ENCODE results near the gene KRTAP10-2.

Gene KRTAP10-2

DNA sequence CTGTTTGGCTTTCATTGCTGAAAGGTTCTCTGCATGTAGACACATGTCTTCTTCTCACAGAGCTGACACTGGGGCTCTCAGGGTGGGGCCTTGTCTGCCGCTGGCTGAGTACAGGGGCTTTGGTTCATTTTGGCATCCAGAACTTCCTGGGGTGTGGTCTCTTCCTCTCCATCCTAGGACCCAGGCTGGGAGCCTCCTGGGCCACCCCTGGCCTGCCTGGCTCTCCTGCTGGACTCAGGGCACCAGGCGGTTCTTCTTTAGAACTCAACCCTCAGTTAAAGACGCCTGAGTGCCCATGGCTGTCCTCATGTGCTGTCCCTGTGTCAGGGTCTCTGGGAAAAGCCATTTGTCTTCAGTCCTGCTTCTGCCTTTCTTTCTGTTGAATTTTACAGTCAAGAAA lies 34.6 kb upstream of the KRTAP10-2 start:
- Histone ChIP-seq H4K20me1 (ENCODE audit: low read depth, low read length) (no peaks in the 10 kb centered on the region), H3K4me2 (ENCODE audit: low read depth, low read length, poor library complexity, severe bottlenecking) (no peak overlapping the region), H3K36me3 (ENCODE audit: low read length) (no peaks in the 10 kb centered on the region), H3K79me2 (ENCODE audit: insufficient read depth, low read length) (no peaks in the 10 kb centered on the region), H3K27ac (ENCODE audit: low read depth, low read length) (no peak overlapping the region), H3K27me3 (ENCODE audit: low read length) (no peaks in the 10 kb centered on the region), H3F3A (ENCODE audit: insufficient read depth) (no peaks in the 10 kb centered on the region), H3K9ac (ENCODE audit: low read length) (no peak overlapping the region), H3K9me3 (ENCODE audit: insufficient read depth, low read length) (peaks cover 10% of the 10 kb centered on the region; the same call in 1 of the 2 replicates), H3K4me3 (ENCODE audit: insufficient read depth, low read length, poor library complexity, severe bottlenecking) (no peak overlapping the region), H3K9me2 (replicated peaks; ENCODE audit: insufficient read depth, low read length) (no peaks in the 10 kb centered on the region), H2AFZ (ENCODE audit: low read depth, low read length, severe bottlenecking) (no peak overlapping the region)
- TF ChIP-seq EZH2phosphoT487 (conservative IDR thresholded peaks at IDR 0.05; ENCODE audit: low read length) = no peak
- TF ChIP-seq, protein P1, sequence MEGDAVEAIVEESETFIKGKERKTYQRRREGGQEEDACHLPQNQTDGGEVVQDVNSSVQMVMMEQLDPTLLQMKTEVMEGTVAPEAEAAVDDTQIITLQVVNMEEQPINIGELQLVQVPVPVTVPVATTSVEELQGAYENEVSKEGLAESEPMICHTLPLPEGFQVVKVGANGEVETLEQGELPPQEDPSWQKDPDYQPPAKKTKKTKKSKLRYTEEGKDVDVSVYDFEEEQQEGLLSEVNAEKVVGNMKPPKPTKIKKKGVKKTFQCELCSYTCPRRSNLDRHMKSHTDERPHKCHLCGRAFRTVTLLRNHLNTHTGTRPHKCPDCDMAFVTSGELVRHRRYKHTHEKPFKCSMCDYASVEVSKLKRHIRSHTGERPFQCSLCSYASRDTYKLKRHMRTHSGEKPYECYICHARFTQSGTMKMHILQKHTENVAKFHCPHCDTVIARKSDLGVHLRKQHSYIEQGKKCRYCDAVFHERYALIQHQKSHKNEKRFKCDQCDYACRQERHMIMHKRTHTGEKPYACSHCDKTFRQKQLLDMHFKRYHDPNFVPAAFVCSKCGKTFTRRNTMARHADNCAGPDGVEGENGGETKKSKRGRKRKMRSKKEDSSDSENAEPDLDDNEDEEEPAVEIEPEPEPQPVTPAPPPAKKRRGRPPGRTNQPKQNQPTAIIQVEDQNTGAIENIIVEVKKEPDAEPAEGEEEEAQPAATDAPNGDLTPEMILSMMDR (IDR thresholded peaks at IDR 0.05; ENCODE audit: insufficient read depth, low read length, poor library complexity, severe bottlenecking) = no peak

DNA sequence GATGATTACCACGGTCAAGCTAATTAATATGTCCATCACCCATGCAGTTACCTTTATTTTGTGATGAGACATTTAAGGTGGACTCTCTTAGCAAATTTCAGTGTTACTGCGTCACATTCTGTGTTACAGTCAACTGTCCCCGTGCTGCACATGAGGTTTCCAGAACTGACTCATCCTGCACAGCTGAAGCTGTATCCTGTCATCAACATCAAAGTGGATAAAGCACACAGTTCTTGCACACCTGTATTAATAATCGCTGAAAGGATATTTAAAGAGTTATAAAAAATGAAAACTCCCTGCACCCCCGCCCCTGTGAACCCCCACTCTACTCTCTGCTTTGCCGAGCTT lies 32.5 kb upstream of the KRTAP10-2 start:
- H3K9ac ChIP-seq (ENCODE audit: low read length) = no peak overlapping the region
- peaks cover 10% of the 10 kb centered on the region; the same call in 1 of the 2 replicates for H3K9me3 ChIP-seq (ENCODE audit: insufficient read depth, low read length)
- H3K4me2 ChIP-seq (ENCODE audit: low read depth, low read length, poor library complexity, severe bottlenecking) = no peak overlapping the region
- H4K20me1 ChIP-seq (ENCODE audit: low read depth, low read length) = no peaks in the 10 kb centered on the region
- H3K27ac ChIP-seq (ENCODE audit: low read depth, low read length) = no peak overlapping the region
- no peaks in the 10 kb centered on the region for H3K79me2 ChIP-seq (ENCODE audit: insufficient read depth, low read length)
- no peaks in the 10 kb centered on the region for H3F3A ChIP-seq (ENCODE audit: insufficient read depth)
- no peaks in the 10 kb centered on the region for H3K27me3 ChIP-seq (ENCODE audit: low read length)
- H3K4me3 ChIP-seq (ENCODE audit: insufficient read depth, low read length, poor library complexity, severe bottlenecking) = no peak overlapping the region
- no peak overlapping the region for H2AFZ ChIP-seq (ENCODE audit: low read depth, low read length, severe bottlenecking)
- H3K36me3 ChIP-seq (ENCODE audit: low read length) = no peaks in the 10 kb centered on the region
- no peak for TF ChIP-seq EZH2phosphoT487 (conservative IDR thresholded peaks at IDR 0.05; ENCODE audit: low read length)
- TF ChIP-seq, protein P1 (IDR thresholded peaks at IDR 0.05; ENCODE audit: insufficient read depth, low read length, poor library complexity, severe bottlenecking) = no peak
- no peaks in the 10 kb centered on the region for H3K9me2 ChIP-seq (replicated peaks; ENCODE audit: insufficient read depth, low read length)

DNA sequence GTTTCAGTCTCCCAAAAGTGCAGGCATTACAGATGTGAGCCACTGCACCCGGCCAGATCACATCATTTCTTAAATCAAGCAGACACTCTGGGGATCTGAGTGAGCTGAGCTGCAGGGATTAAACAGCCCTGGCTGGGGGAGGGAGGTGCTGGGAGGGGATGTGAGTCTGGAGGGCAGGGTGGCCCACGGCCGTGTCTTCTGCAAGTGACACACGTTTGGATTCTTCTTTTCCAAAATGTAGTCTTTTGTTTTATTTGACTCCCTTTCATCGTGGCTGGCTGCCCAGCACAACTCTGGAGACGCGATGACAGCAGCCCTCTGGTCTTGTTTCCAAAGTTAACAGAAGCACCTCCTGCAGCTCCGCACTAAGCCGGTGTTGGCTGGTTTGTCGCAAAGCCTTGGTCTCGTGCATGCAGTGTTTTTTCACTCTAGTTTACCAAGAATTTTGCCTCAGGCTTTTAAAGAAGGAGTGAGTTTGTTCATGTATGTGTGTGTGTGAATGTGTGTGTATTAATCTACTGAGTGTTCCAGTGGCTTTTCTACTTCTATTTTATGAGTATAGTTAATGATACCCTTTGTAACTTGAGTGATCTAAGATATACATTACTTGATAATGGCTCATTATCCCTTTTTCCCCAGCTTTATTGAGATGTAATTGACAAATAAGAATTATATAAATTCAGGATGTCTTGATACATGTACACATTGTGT lies 31.9 kb upstream of the KRTAP10-2 start:
- Histone ChIP-seq H3K4me3 (ENCODE audit: insufficient read depth, low read length, poor library complexity, severe bottlenecking) (no peak overlapping the region), H3K4me2 (ENCODE audit: low read depth, low read length, poor library complexity, severe bottlenecking) (no peak overlapping the region), H3K9ac (ENCODE audit: low read length) (no peak overlapping the region), H3K9me2 (replicated peaks; ENCODE audit: insufficient read depth, low read length) (no peaks in the 10 kb centered on the region), H3K9me3 (ENCODE audit: insufficient read depth, low read length) (peaks cover 10% of the 10 kb centered on the region; the same call in 1 of the 2 replicates), H3K27ac (ENCODE audit: low read depth, low read length) (no peak overlapping the region), H2AFZ (ENCODE audit: low read depth, low read length, severe bottlenecking) (no peak overlapping the region), H3F3A (ENCODE audit: insufficient read depth) (no peaks in the 10 kb centered on the region), H3K36me3 (ENCODE audit: low read length) (no peaks in the 10 kb centered on the region), H3K27me3 (ENCODE audit: low read length) (no peaks in the 10 kb centered on the region), H3K79me2 (ENCODE audit: insufficient read depth, low read length) (no peaks in the 10 kb centered on the region), H4K20me1 (ENCODE audit: low read depth, low read length) (no peaks in the 10 kb centered on the region)
- TF ChIP-seq EZH2phosphoT487 (conservative IDR thresholded peaks at IDR 0.05; ENCODE audit: low read length) = no peak

DNA sequence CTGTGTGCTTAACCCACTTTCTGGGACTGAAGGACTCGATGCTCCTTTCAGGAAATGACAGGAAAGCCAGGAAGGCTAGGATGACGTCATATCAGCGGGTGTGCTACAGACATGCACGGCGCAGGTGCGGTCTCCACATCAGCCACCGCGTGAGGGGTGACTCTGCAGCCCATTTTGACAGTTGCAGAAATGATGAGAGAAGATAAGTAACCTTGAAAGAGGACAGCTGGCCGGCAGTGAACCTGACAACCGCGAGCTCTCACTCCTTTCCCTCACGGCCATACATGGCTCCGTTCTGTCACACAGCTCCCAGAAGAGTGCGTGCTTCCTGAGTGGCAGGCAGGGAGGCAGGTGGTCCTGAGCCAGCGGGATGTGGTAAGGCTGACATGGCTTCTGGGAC lies 30.8 kb upstream of the KRTAP10-2 start:
- no peak overlapping the region for H3K9ac ChIP-seq (ENCODE audit: low read length)
- H3K4me3 ChIP-seq (ENCODE audit: insufficient read depth, low read length, poor library complexity, severe bottlenecking) = no peak overlapping the region
- H3K4me2 ChIP-seq (ENCODE audit: low read depth, low read length, poor library complexity, severe bottlenecking) = no peak overlapping the region
- H3K27me3 ChIP-seq (ENCODE audit: low read length) = no peaks in the 10 kb centered on the region
- H4K20me1 ChIP-seq (ENCODE audit: low read depth, low read length) = no peaks in the 10 kb centered on the region
- H2AFZ ChIP-seq (ENCODE audit: low read depth, low read length, severe bottlenecking) = no peak overlapping the region
- no peak overlapping the region for H3K27ac ChIP-seq (ENCODE audit: low read depth, low read length)
- no peaks in the 10 kb centered on the region for H3K79me2 ChIP-seq (ENCODE audit: insufficient read depth, low read length)
- H3K36me3 ChIP-seq (ENCODE audit: low read length) = no peaks in the 10 kb centered on the region
- no peaks in the 10 kb centered on the region for H3K9me2 ChIP-seq (replicated peaks; ENCODE audit: insufficient read depth, low read length)
- H3F3A ChIP-seq (ENCODE audit: insufficient read depth) = no peaks in the 10 kb centered on the region
- TF ChIP-seq EZH2phosphoT487 (conservative IDR thresholded peaks at IDR 0.05; ENCODE audit: low read length) = no peak
- TF ChIP-seq, protein P1 (IDR thresholded peaks at IDR 0.05; ENCODE audit: insufficient read depth, low read length, poor library complexity, severe bottlenecking) = no peak
- peaks cover 10% of the 10 kb centered on the region; the same call in 1 of the 2 replicates for H3K9me3 ChIP-seq (ENCODE audit: insufficient read depth, low read length)
